Fibroblast of peridontal ligament (primary cell): ENCODE results near the gene OR5K1.

Experiments
- DNase-seq: peaks from one replicate; pipeline ENCODE4 v3.0.0-alpha.2; 2010; ENCODE audit errors: extremely low read depth

OR5K1 gene

GRCh38 chr3:98514948-98515347 is 51.9 kb downstream of the OR5K1 start:
- no peak for DNase-seq

DNA sequence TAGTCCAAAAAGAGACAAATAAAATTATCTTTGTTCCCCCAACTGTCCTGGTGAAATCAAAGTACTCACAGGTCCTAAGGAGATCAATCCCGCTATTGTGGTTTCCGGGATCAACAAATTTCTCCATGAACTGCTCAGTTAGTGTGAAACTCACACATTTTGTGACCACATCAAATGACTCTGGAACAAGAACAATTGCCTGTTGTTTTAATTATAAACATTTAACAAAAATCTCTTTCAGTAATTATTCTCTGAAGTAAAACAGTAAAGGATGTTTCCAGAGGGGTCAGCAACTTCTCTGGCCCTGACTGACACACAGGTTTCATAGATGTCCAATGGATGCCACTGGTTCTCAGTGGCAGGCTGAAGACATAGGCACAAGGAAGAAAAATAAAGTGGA is 55.8 kb downstream of the OR5K1 start:
- DNase-seq, result no peak

- no peak for DNase-seq
Measured at GRCh38 chr3:98519351-98519750, 56.4 kb downstream of the OR5K1 start.

DNA sequence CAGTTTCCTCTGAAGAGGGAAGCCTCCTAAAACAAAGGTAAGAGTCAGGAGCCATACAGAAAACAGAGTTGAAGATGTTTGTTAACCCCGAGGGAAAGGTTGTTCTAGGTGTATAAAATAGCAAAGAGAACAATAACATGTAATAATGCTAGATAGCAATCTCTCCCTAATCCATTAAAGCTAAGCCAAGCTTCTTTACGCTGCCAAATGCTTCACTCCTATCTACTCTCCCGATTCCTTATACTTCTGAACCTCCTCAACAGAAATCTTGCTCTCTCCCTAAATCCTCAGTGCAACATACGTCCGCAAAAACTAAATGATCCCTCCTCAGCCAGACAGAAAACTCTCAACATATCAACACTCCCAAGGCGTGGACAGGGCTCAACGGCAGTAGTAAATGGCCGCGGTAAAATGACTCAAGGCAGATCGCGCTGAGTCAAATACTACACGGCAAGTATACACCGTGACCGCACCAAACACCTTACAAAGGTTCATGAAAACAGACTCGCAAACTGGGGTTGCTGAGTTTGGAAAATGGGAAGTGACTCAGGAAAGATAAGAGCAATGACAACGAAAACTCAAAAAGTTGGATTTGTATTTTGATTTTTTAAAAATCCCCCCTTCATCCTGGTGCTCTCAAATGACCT is 59.0 kb downstream of the OR5K1 start:
- peak; percentile 60 for DNase-seq
